Measurements from ENCODE around the gene PCSK5. TPM values are rescaled to one million over a fixed set of nuclear protein-coding genes. Genes with fewer than 3 reads are reported as not detected.

Gene PCSK5
- total and polyA plus RNA-seq, 4 donors: 5.1 to 47.5 (median 22.0) TPM

- no peak for DNase-seq
These were observed 224.9 kb downstream of the PCSK5 start for GRCh38 chr9:76115396-76115795.

DNA sequence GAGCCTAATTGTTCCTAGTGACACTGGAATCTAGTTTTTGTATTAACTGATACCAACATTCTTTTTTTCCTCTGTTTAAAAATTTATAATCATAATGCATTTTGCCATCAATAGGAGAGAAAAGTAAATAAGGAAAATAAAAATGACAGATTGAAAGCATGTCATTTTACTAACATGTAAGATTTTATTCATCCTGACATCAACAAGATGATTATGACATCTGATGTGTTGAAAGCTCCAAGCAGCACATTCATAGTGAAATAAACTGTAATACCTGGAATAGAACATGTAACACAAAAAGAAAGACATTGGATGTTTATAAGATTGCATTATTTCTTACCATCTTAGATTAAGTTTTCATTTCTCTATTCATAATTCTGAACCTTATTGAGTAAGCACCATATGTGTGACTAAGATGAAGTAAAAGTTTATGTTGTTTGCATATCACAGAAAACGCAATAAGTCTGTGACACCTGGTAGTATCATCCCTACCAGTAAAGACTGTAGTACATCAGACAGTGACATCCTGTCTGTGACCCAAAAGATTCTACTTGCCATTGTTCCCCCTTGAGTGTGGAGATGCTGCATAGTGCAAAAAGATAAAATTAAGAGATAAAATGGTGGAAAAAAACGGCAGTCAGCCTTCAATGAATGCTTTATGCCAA, 225.6 kb downstream of the PCSK5 start:
- Histone ChIP-seq H3K27me3 (ENCODE audit: control insufficient read depth in 1 of 2, insufficient read depth in 2 of 2, low read length in 1 of 2) (no peaks in the 10 kb centered on the region), H3K4me3 (ENCODE audit: low read length in 2 of 2) (no peak overlapping the region), H3K27ac (ENCODE audit: low read depth in 1 of 2, low read length in 2 of 2) (peak overlapping the region in 1 of 2 donors; percentile 81), H3K9me3 (ENCODE audit: control insufficient read depth, low read length) (no peaks in the 10 kb centered on the region), H3K36me3 (ENCODE audit: control insufficient read depth in 1 of 2, insufficient read depth in 2 of 2, low read length in 1 of 2) (no peaks in the 10 kb centered on the region), H3K4me1 (ENCODE audit: control insufficient read depth in 1 of 2, insufficient read depth in 2 of 2, low read length in 2 of 2) (peaks cover 2 to 14% of the 10 kb centered on the region in 2 donors)
- WGBS, 2 donors: 71 to 74% methylated on average over 2 of the region's 2 CpGs
- no peak for DNase-seq
- intact Hi-C loops (cut with DNase I): no loop called here
- ATAC-seq (ENCODE audit: low FRiP score): no peak

More at GRCh38 chr9:76115396-76115795, 224.9 kb downstream of the PCSK5 start:
- Histone ChIP-seq H3K4me1 (ENCODE audit: control insufficient read depth in 1 of 2, insufficient read depth in 2 of 2, low read length in 2 of 2) (peaks cover 2 to 14% of the 10 kb centered on the region in 2 donors), H3K27ac (ENCODE audit: low read depth in 1 of 2, low read length in 2 of 2) (peak overlapping the region in 1 of 2 donors; percentile 3), H3K36me3 (ENCODE audit: control insufficient read depth in 1 of 2, insufficient read depth in 2 of 2, low read length in 1 of 2) (no peaks in the 10 kb centered on the region), H3K4me3 (ENCODE audit: low read length in 2 of 2) (no peak overlapping the region), H3K9me3 (ENCODE audit: control insufficient read depth, low read length) (no peaks in the 10 kb centered on the region), H3K27me3 (ENCODE audit: control insufficient read depth in 1 of 2, insufficient read depth in 2 of 2, low read length in 1 of 2) (no peaks in the 10 kb centered on the region)
- no peak for ATAC-seq (ENCODE audit: low FRiP score)
- intact Hi-C loops (cut with DNase I): no loop called here
- 18 to 25% methylated on average over 2 of the region's 2 CpGs for WGBS, 2 donors

DNA sequence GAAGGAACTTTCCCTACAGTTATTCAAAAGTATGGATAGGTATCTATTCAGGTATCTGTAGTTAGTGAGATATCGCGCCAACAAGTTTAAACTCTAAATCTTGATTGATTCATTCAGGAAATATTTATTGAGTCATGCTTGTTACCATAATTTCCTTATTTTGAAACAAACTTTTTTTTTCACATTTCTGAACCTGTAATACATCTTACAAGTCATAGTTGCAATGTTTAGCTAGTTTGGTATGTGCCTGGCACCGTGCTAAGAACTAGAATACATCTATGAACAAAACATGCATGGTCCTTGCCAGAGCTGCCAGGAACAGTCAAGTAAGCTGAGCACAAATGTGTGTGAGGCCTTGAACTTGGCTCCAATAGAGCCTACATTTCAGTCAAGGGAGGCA, 226.4 kb downstream of the PCSK5 start:
- peak overlapping the region in 1 of 2 donors; percentile 59 for H3K27ac ChIP-seq (ENCODE audit: low read depth in 1 of 2, low read length in 2 of 2)
- H3K4me1 ChIP-seq (ENCODE audit: control insufficient read depth in 1 of 2, insufficient read depth in 2 of 2, low read length in 2 of 2): peaks cover 2 to 14% of the 10 kb centered on the region in 2 donors
- 16 to 20% methylated on average over 3 of the region's 3 CpGs for WGBS, 2 donors
- H3K36me3 ChIP-seq (ENCODE audit: control insufficient read depth in 1 of 2, insufficient read depth in 2 of 2, low read length in 1 of 2): no peaks in the 10 kb centered on the region
- H3K9me3 ChIP-seq (ENCODE audit: control insufficient read depth, low read length): no peaks in the 10 kb centered on the region
- H3K27me3 ChIP-seq (ENCODE audit: control insufficient read depth in 1 of 2, insufficient read depth in 2 of 2, low read length in 1 of 2): no peaks in the 10 kb centered on the region
- DNase-seq (peak in 1 of 2 donors; percentile 64), ATAC-seq (ENCODE audit: low FRiP score) (peak; percentile 82)
- intact Hi-C loops (cut with DNase I): no loop called here
- H3K4me3 ChIP-seq (ENCODE audit: low read length in 2 of 2): no peak overlapping the region

- intact Hi-C loops (cut with DNase I): no loop called here
- Histone ChIP-seq H3K9me3 (ENCODE audit: control insufficient read depth, low read length) (no peaks in the 10 kb centered on the region), H3K36me3 (ENCODE audit: control insufficient read depth in 1 of 2, insufficient read depth in 2 of 2, low read length in 1 of 2) (no peaks in the 10 kb centered on the region), H3K27ac (ENCODE audit: low read depth in 1 of 2, low read length in 2 of 2) (no peak overlapping the region), H3K4me1 (ENCODE audit: control insufficient read depth in 1 of 2, insufficient read depth in 2 of 2, low read length in 2 of 2) (no peaks in the 10 kb centered on the region), H3K4me3 (ENCODE audit: low read length in 2 of 2) (no peak overlapping the region), H3K27me3 (ENCODE audit: control insufficient read depth in 1 of 2, insufficient read depth in 2 of 2, low read length in 1 of 2) (no peaks in the 10 kb centered on the region)
- ATAC-seq (ENCODE audit: low FRiP score): no peak
- no peak for DNase-seq
- 96 to 98% methylated on average over 5 of the region's 5 CpGs for WGBS, 2 donors
These were observed 237.2 kb downstream of the PCSK5 start for GRCh38 chr9:76127637-76128036.

- Histone ChIP-seq H3K9me3 (ENCODE audit: control insufficient read depth, low read length) (no peaks in the 10 kb centered on the region), H3K4me3 (ENCODE audit: low read length in 2 of 2) (no peak overlapping the region), H3K36me3 (ENCODE audit: control insufficient read depth in 1 of 2, insufficient read depth in 2 of 2, low read length in 1 of 2) (no peaks in the 10 kb centered on the region), H3K4me1 (ENCODE audit: control insufficient read depth in 1 of 2, insufficient read depth in 2 of 2, low read length in 2 of 2) (peaks cover 0 to 3% of the 10 kb centered on the region in 2 donors), H3K27ac (ENCODE audit: low read depth in 1 of 2, low read length in 2 of 2) (no peak overlapping the region), H3K27me3 (ENCODE audit: control insufficient read depth in 1 of 2, insufficient read depth in 2 of 2, low read length in 1 of 2) (no peaks in the 10 kb centered on the region)
- DNase-seq (no peak), ATAC-seq (ENCODE audit: low FRiP score) (peak; percentile 24)
- intact Hi-C loops (cut with DNase I): no loop called here
- WGBS, 2 donors: 4 to 10% methylated on average over 5 of the region's 5 CpGs
These were observed 245.4 kb downstream of the PCSK5 start for GRCh38 chr9:76135902-76136301.

DNA sequence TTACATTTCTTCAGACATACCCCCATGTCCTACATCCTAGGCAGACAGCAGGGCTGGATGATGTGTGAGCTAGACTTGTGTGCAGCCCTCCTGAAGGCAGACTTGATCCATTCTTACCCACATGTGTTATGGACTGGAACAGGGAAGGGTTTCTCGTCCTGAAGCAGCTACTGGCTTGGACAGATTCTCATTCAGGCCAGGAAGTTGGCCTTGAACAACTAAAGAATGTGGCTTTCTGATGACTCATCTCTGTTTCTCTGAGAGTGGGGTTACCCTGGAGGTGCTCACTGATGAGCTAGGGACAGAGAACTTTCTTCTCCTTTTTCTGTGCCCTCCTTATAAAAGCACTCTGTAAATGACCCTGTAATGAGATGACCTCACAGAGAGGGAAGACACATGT, 246.5 kb downstream of the PCSK5 start:
- no peak for DNase-seq
- Histone ChIP-seq H3K4me1 (ENCODE audit: control insufficient read depth in 1 of 2, insufficient read depth in 2 of 2, low read length in 2 of 2) (peaks cover 2 to 3% of the 10 kb centered on the region in 2 donors), H3K36me3 (ENCODE audit: control insufficient read depth in 1 of 2, insufficient read depth in 2 of 2, low read length in 1 of 2) (no peaks in the 10 kb centered on the region), H3K27me3 (ENCODE audit: control insufficient read depth in 1 of 2, insufficient read depth in 2 of 2, low read length in 1 of 2) (no peaks in the 10 kb centered on the region), H3K4me3 (ENCODE audit: low read length in 2 of 2) (no peak overlapping the region), H3K27ac (ENCODE audit: low read depth in 1 of 2, low read length in 2 of 2) (no peak overlapping the region), H3K9me3 (ENCODE audit: control insufficient read depth, low read length) (no peaks in the 10 kb centered on the region)
- WGBS, 2 donors: 0 to 10% methylated on average over 1 of the region's 1 CpG
- peak; percentile 52 for ATAC-seq (ENCODE audit: low FRiP score)
- intact Hi-C loops (cut with DNase I): no loop called here

GRCh38 chr9:76137931-76138330, 247.5 kb downstream of the PCSK5 start:
- intact Hi-C loops (cut with DNase I): no loop called here
- Histone ChIP-seq H3K4me3 (ENCODE audit: low read length in 2 of 2) (no peak overlapping the region), H3K9me3 (ENCODE audit: control insufficient read depth, low read length) (no peaks in the 10 kb centered on the region), H3K27ac (ENCODE audit: low read depth in 1 of 2, low read length in 2 of 2) (no peak overlapping the region), H3K4me1 (ENCODE audit: control insufficient read depth in 1 of 2, insufficient read depth in 2 of 2, low read length in 2 of 2) (peaks cover 2 to 3% of the 10 kb centered on the region in 2 donors), H3K36me3 (ENCODE audit: control insufficient read depth in 1 of 2, insufficient read depth in 2 of 2, low read length in 1 of 2) (no peaks in the 10 kb centered on the region), H3K27me3 (ENCODE audit: control insufficient read depth in 1 of 2, insufficient read depth in 2 of 2, low read length in 1 of 2) (no peaks in the 10 kb centered on the region)
- 94 to 95% methylated on average over 5 of the region's 5 CpGs for WGBS, 2 donors
- DNase-seq (no peak), ATAC-seq (ENCODE audit: low FRiP score) (no peak)

GRCh38 chr9:76138360-76138759, 247.9 kb downstream of the PCSK5 start:
- intact Hi-C loops (cut with DNase I): no loop called here
- Histone ChIP-seq H3K4me1 (ENCODE audit: control insufficient read depth in 1 of 2, insufficient read depth in 2 of 2, low read length in 2 of 2) (peaks cover 2 to 3% of the 10 kb centered on the region in 2 donors), H3K27ac (ENCODE audit: low read depth in 1 of 2, low read length in 2 of 2) (no peak overlapping the region), H3K4me3 (ENCODE audit: low read length in 2 of 2) (no peak overlapping the region), H3K9me3 (ENCODE audit: control insufficient read depth, low read length) (no peaks in the 10 kb centered on the region), H3K36me3 (ENCODE audit: control insufficient read depth in 1 of 2, insufficient read depth in 2 of 2, low read length in 1 of 2) (no peaks in the 10 kb centered on the region), H3K27me3 (ENCODE audit: control insufficient read depth in 1 of 2, insufficient read depth in 2 of 2, low read length in 1 of 2) (no peaks in the 10 kb centered on the region)
- DNase-seq (no peak), ATAC-seq (ENCODE audit: low FRiP score) (no peak)
- WGBS, 2 donors: 83 to 85% methylated on average over 4 of the region's 4 CpGs

- Histone ChIP-seq H3K27me3 (ENCODE audit: control insufficient read depth in 1 of 2, insufficient read depth in 2 of 2, low read length in 1 of 2) (no peaks in the 10 kb centered on the region), H3K4me1 (ENCODE audit: control insufficient read depth in 1 of 2, insufficient read depth in 2 of 2, low read length in 2 of 2) (peaks cover 0 to 2% of the 10 kb centered on the region in 2 donors), H3K9me3 (ENCODE audit: control insufficient read depth, low read length) (no peaks in the 10 kb centered on the region), H3K4me3 (ENCODE audit: low read length in 2 of 2) (no peak overlapping the region), H3K36me3 (ENCODE audit: control insufficient read depth in 1 of 2, insufficient read depth in 2 of 2, low read length in 1 of 2) (no peaks in the 10 kb centered on the region), H3K27ac (ENCODE audit: low read depth in 1 of 2, low read length in 2 of 2) (no peak overlapping the region)
- DNase-seq: no peak
- intact Hi-C loops (cut with DNase I): loop anchor here in 1 of 2 donors (10.0 kb wide), 1 partner anchor 61 kb away; no protein-coding TSS in a partner anchor
- ATAC-seq (ENCODE audit: low FRiP score): no peak
- WGBS, 2 donors: 93 to 94% methylated on average over 5 of the region's 5 CpGs
These were observed 253.4 kb downstream of the PCSK5 start for GRCh38 chr9:76143834-76144233.
